ENCODE measurements around the gene DNAH10. TPM values are rescaled to one million over a fixed set of nuclear protein-coding genes. Genes with fewer than 3 reads are reported as not detected.

Gene DNAH10
- total RNA-seq, 2 donors from 2014 or later = 0.09 to 0.64 TPM

DNA sequence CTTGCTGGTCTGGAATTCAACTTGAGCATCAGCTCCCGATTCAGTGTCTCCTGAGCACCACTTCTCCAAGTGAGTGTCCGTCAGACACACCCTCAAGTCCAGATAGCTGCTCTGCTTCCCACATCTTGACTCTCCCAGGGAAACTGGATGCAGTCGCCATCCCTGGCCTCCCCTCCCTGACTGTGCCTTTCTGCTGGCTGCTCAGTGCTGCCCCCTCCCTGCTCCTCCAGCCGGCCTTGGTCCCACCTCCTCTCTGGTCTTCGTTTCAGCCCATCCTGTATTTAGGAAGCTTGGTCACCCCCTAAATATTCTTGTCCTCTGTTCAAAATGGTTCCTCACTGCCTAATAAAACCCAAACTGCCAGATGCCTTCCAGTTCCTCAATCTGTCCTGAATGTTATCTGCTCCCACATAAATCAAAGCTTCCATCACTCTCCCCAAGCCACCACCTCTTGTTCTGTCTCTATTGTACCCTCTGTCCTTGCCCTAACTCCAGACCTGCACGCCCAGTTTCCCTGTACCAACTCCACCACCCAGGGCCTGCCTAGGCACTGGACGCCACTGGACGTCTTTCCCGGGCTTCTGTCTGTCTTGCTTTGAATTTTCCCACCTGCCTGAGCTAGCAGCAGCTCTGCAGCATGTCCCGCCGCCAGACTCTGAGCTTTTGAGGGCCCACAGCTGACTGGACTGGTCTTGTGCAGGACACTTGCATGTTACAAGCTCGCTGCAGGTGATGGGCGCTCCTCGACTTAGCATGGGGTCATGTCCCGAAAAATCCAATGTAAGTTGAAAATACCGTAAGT is 176.8 kb downstream of the DNAH10 start:
- peaks cover 42% of the 10 kb centered on the region for H3K36me3 Mint-ChIP-seq (ENCODE audit: low read depth)
- no peak overlapping the region for H3K4me3 ChIP-seq (ENCODE audit: low read length)
- H3K9me3 Mint-ChIP-seq = peaks cover 9% of the 10 kb centered on the region
- H3K9me3 ChIP-seq (ENCODE audit: control insufficient read depth, low read length) = peaks cover 18% of the 10 kb centered on the region
- DNase-seq = peak; percentile 90
- no peak overlapping the region for H3K4me3 Mint-ChIP-seq
- H3K4me1 ChIP-seq (ENCODE audit: control insufficient read depth, insufficient read depth, low read length) = no peaks in the 10 kb centered on the region
- no peak overlapping the region for H3K9ac ChIP-seq (ENCODE audit: extremely low read depth, low read length, poor library complexity, severe bottlenecking)
- H3K27ac Mint-ChIP-seq = no peak overlapping the region
- H3K4me1 Mint-ChIP-seq = no peaks in the 10 kb centered on the region
- H3K27me3 ChIP-seq (ENCODE audit: control insufficient read depth, insufficient read depth, low read length, poor library complexity, severe bottlenecking) = no peaks in the 10 kb centered on the region
- TF ChIP-seq, protein P1, sequence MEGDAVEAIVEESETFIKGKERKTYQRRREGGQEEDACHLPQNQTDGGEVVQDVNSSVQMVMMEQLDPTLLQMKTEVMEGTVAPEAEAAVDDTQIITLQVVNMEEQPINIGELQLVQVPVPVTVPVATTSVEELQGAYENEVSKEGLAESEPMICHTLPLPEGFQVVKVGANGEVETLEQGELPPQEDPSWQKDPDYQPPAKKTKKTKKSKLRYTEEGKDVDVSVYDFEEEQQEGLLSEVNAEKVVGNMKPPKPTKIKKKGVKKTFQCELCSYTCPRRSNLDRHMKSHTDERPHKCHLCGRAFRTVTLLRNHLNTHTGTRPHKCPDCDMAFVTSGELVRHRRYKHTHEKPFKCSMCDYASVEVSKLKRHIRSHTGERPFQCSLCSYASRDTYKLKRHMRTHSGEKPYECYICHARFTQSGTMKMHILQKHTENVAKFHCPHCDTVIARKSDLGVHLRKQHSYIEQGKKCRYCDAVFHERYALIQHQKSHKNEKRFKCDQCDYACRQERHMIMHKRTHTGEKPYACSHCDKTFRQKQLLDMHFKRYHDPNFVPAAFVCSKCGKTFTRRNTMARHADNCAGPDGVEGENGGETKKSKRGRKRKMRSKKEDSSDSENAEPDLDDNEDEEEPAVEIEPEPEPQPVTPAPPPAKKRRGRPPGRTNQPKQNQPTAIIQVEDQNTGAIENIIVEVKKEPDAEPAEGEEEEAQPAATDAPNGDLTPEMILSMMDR (conservative IDR thresholded peaks at IDR 0.05) = peak; percentile 77
- no peak overlapping the region for H3K27ac ChIP-seq (ENCODE audit: low read depth, low read length)
- peaks cover 21% of the 10 kb centered on the region for H3K36me3 ChIP-seq (ENCODE audit: control insufficient read depth, insufficient read depth, low read length)
- WGBS, 2 experiments (ENCODE audit: insufficient coverage in 1 of 2, insufficient read length in 1 of 2) = 85 to 88% methylated on average over 16 of the region's 16 CpGs
- H3K27me3 Mint-ChIP-seq (ENCODE audit: insufficient read depth) = no peaks in the 10 kb centered on the region

DNA sequence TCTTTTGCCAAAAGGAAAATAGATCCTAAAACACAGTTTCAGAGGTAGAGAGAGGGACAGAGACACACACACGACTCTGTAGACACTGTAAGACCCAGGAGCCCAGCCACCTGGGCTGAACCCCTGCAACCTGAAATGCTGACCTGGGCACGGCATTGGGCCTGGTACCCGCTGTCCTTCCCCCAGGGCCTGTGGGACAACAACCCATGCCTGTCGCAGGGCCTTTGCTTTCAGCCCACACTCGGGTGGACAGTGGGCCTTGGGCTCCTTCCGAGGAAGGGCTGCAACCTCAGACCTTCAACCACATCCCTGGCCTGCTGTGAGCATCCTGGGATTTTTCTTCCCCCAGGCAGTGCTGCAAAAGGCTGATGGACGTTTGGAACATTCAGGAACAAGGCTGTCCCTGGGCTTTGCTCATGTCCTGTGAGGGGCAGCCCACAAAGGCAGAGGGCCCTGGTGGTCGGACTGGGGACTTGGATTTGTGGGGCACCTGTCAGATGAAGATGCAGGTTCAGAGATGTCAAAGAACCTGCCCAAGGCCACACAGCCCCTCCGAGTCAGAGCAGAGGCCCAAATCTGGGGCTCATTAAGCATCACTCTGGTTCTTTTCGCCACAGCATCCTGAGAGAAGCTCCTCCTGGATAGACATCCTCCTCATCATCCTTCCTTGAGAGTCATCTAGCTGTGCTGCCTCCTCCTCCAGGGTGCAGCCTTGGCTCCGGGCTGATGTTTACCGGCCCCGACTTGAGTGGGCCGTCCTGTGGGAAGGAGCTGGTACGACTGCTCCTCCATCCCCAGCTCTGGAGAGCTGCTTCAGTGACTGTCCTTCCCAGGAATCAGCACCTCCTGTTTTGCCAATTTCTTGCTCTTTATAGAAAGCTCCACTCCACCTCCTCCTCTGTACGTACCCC is 177.9 kb downstream of the DNAH10 start:
- H3K4me1 ChIP-seq (ENCODE audit: control insufficient read depth, insufficient read depth, low read length) = no peaks in the 10 kb centered on the region
- H3K36me3 Mint-ChIP-seq (ENCODE audit: low read depth) = peaks cover 49% of the 10 kb centered on the region
- H3K27me3 Mint-ChIP-seq (ENCODE audit: insufficient read depth) = peaks cover 4% of the 10 kb centered on the region
- no peak overlapping the region for H3K9ac ChIP-seq (ENCODE audit: extremely low read depth, low read length, poor library complexity, severe bottlenecking)
- no peak overlapping the region for H3K27ac ChIP-seq (ENCODE audit: low read depth, low read length)
- H3K36me3 ChIP-seq (ENCODE audit: control insufficient read depth, insufficient read depth, low read length) = peaks cover 30% of the 10 kb centered on the region
- no peak for DNase-seq
- H3K27me3 ChIP-seq (ENCODE audit: control insufficient read depth, insufficient read depth, low read length, poor library complexity, severe bottlenecking) = no peaks in the 10 kb centered on the region
- H3K4me3 ChIP-seq (ENCODE audit: low read length) = no peak overlapping the region
- WGBS, 2 experiments (ENCODE audit: insufficient coverage in 1 of 2, insufficient read length in 1 of 2) = 89 to 97% methylated on average over 11 to 16 of the region's 16 CpGs
- no peak overlapping the region for H3K4me3 Mint-ChIP-seq
- no peaks in the 10 kb centered on the region for H3K4me1 Mint-ChIP-seq
- no peak overlapping the region for H3K27ac Mint-ChIP-seq
- TF ChIP-seq, protein P1 (conservative IDR thresholded peaks at IDR 0.05) = no peak
- H3K9me3 Mint-ChIP-seq = peaks cover 9% of the 10 kb centered on the region
- H3K9me3 ChIP-seq (ENCODE audit: control insufficient read depth, low read length) = peaks cover 18% of the 10 kb centered on the region

DNA sequence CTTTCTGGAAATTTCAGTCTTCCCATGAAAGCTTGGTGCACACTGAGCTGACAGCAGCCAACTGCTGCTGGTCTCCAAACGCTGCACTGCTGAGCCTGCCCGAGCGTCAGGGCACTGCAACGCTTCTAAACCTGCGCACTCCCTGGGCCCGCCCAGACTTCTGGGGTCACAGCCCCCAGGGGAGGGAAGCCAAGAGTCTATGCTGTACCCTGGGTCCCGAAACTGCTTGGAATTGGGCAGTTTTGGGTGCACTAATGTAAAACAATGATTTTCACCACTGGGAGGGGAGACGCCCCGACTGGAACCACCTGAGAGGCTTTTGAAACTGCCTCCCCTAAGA is 178.5 kb downstream of the DNAH10 start:
- no peak overlapping the region for H3K27ac ChIP-seq (ENCODE audit: low read depth, low read length)
- H3K9ac ChIP-seq (ENCODE audit: extremely low read depth, low read length, poor library complexity, severe bottlenecking) = no peak overlapping the region
- Mint-ChIP-seq H3K4me3 (no peak overlapping the region), H3K27me3 (ENCODE audit: insufficient read depth) (peaks cover 4% of the 10 kb centered on the region), H3K27ac (no peak overlapping the region), H3K9me3 (peaks cover 9% of the 10 kb centered on the region), H3K4me1 (no peaks in the 10 kb centered on the region), H3K36me3 (ENCODE audit: low read depth) (peaks cover 55% of the 10 kb centered on the region)
- H3K36me3 ChIP-seq (ENCODE audit: control insufficient read depth, insufficient read depth, low read length) = peaks cover 35% of the 10 kb centered on the region
- WGBS, 2 experiments (ENCODE audit: insufficient coverage in 1 of 2, insufficient read length in 1 of 2) = 94 to 100% methylated on average over 5 to 9 of the region's 9 CpGs
- peaks cover 18% of the 10 kb centered on the region for H3K9me3 ChIP-seq (ENCODE audit: control insufficient read depth, low read length)
- H3K4me3 ChIP-seq (ENCODE audit: low read length) = no peak overlapping the region
- no peak for DNase-seq
- TF ChIP-seq, protein P1 (conservative IDR thresholded peaks at IDR 0.05) = no peak
- no peaks in the 10 kb centered on the region for H3K27me3 ChIP-seq (ENCODE audit: control insufficient read depth, insufficient read depth, low read length, poor library complexity, severe bottlenecking)
- no peaks in the 10 kb centered on the region for H3K4me1 ChIP-seq (ENCODE audit: control insufficient read depth, insufficient read depth, low read length)
